Lower lobe of right lung (tissue), 2 donors: ENCODE measurements around the gene COL23A1. TPM values are rescaled to one million over a fixed set of nuclear protein-coding genes. Genes with fewer than 3 reads are reported as not detected.

ENCODE experiments used
- ATAC-seq, 2 donors: fragments of 200-7000 bp; cut with Tn5 transposase; one replicate each; pipeline ENCODE4 v1.9.1; 2020 to 2022; ENCODE audit warnings: mild to moderate bottlenecking in 2 of 2, moderate library complexity in 2 of 2
- DNase-seq: peaks from one replicate; pipeline ENCODE4 v3.0.0-alpha.2; 2020
- H3K27ac ChIP-seq: fragments of 200-600 bp; one replicate; pipeline ENCODE4 v1.8.0; 2022
- H3K27me3 ChIP-seq: fragments of 200-600 bp; one replicate; pipeline ENCODE4 v1.8.0; 2022; ENCODE audit warnings: low read depth
- H3K36me3 ChIP-seq: fragments of 200-600 bp; one replicate; pipeline ENCODE4 v1.8.0; 2022; ENCODE audit warnings: mild to moderate bottlenecking
- H3K4me1 ChIP-seq: fragments of 200-600 bp; one replicate; pipeline ENCODE4 v1.8.0; 2022
- H3K4me3 ChIP-seq: fragments of 200-600 bp; one replicate; pipeline ENCODE4 v1.8.0; 2022; ENCODE audit warnings: mild to moderate bottlenecking
- H3K9me3 ChIP-seq: fragments of 200-600 bp; one replicate; pipeline ENCODE4 v1.8.0; 2022
- CTCF ChIP-seq: fragments of 200-600 bp; IDR thresholded peaks from one replicate; pipeline ENCODE4 v1.8.0; 2022; ENCODE audit warnings: antibody characterized with exemption, mild to moderate bottlenecking
- intact Hi-C: fragments of 100-400 bp; cut with DNase I; formaldehyde crosslinking; loops from one replicate; pipeline ENCODE4 v1.11.0; 2022
- total RNA-seq: library from RNA; stranded (reverse); fragmentation: NEBNext Ultra II Directional; extraction: Animal tissue kit (Norgen Biotek cat#: 25700); gene quantifications from one replicate; pipeline ENCODE4 v1.2.1, GENCODE V29; 2021
- donor health status: DM: no; HTN: yes; CAD: no; lungs with severe emphysema.

Gene COL23A1
- total RNA-seq, 1 donor from 2014 or later: 1.2 TPM

DNA sequence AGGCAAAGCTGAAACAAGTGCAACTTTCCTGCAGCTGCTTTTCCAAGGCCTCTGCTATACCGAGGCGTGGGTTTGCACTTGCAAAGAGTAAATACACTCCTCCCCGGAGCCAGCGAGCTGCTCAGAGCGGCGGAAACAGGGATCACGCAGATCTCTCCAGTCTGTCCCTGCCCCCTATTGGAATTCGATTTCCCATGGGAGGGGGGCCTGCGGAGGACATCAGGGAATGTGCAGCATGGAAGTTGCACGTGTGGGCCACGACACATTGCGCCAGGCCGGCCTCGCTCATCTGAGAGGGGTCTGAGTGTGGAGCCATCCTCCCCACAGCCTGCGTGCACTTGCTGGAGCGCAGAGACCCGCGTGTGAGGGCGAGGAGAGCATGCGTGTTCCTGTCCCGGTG, 253.3 kb downstream of the COL23A1 start:
- H3K4me3 ChIP-seq: no peak overlapping the region
- H3K27me3 ChIP-seq: no peaks in the 10 kb centered on the region
- no peaks in the 10 kb centered on the region for H3K9me3 ChIP-seq
- ATAC-seq (no peak), DNase-seq (no peak)
- no peak for TF ChIP-seq CTCF
- peaks cover 6% of the 10 kb centered on the region for H3K4me1 ChIP-seq
- intact Hi-C loops: no loop called here
- no peaks in the 10 kb centered on the region for H3K36me3 ChIP-seq
- H3K27ac ChIP-seq: no peak overlapping the region

DNA sequence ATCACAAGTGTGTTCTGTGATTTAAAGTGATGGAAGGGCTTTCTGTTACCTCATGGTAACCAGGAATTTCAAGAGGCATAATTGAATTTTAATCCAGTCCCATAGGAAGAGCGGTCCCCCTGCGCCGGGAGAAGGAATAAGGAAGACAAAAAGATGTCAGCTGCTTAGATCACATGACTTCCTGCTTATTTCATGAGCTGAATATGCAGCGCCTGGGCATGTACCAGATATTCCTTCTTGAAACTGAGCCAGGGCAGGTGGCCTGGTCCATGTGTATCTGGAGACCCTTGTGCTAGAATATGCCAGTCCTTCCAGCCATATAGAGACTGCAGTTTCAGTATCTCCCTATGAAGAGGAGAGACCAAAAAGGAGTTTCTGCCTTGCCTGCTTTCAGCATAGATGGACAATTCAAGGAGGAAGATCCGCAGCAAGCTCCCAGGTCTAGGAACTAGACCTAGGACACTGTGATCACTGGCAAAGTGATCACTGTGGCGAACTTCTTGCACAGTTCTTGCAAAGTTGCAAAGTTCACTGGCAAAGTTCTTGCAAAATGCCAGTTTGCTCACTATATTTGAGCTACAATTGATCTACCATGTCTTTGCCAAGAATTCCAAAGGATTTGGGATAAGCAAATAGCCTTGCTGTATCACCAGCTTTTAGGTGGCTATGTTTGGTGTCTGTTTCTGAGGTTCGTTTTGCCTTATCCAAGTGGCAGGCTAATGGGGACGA, 254.7 kb downstream of the COL23A1 start:
- Histone ChIP-seq H3K36me3 (no peaks in the 10 kb centered on the region), H3K9me3 (no peaks in the 10 kb centered on the region), H3K27me3 (no peaks in the 10 kb centered on the region), H3K4me3 (no peak overlapping the region), H3K4me1 (peaks cover 20% of the 10 kb centered on the region), H3K27ac (peak overlapping the region; percentile 32)
- ATAC-seq: no peak
- TF ChIP-seq CTCF: no peak
- intact Hi-C loops: no loop called here
- DNase-seq: no peak

GRCh38 chr5:178334861-178335260, 255.3 kb downstream of the COL23A1 start:
- Histone ChIP-seq H3K4me1 (peaks cover 26% of the 10 kb centered on the region), H3K4me3 (no peak overlapping the region), H3K9me3 (no peaks in the 10 kb centered on the region), H3K27me3 (no peaks in the 10 kb centered on the region), H3K27ac (peak overlapping the region; percentile 32), H3K36me3 (no peaks in the 10 kb centered on the region)
- DNase-seq (no peak), ATAC-seq (peak in 1 of 2 donors; percentile 49)
- intact Hi-C loops: no loop called here
- TF ChIP-seq CTCF: no peak

DNA sequence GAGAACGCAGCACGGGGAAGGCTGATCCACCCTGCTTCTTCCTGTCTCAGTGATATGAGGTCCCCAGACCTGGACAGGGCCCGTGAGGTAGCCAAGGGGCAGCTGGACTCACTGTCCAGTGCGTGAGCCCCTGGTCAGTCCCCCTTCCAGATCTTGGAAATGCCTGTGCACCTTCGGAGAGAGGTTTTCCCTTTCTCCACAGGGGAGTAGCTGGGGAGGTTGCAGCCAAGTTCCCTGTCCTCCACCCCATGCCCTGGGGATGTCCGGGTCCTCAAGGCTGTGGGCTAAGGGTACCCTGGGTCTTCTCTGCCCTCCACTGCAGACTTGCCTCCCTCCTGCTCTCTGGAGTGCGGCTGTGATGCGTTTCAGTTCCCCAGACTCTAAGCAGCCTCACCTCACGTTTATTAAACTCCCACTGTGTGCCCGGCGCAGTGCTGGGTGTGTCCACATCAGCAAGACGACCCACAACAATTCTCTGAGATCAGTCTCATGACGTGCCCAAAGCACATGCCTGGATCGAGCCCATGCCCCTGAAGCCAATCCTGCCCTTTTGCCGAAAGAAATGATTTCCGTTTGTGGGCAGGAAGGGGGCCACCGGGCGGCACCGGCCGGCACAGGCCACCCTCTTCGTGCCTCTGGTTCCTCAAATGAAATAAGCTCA, 256.2 kb downstream of the COL23A1 start:
- Histone ChIP-seq H3K27ac (peak overlapping the region; percentile 32), H3K9me3 (no peaks in the 10 kb centered on the region), H3K4me1 (peaks cover 31% of the 10 kb centered on the region), H3K4me3 (no peak overlapping the region), H3K36me3 (no peaks in the 10 kb centered on the region), H3K27me3 (no peaks in the 10 kb centered on the region)
- DNase-seq (peak; percentile 73), ATAC-seq (peak in 1 of 2 donors; percentile 32)
- no peak for TF ChIP-seq CTCF
- intact Hi-C loops: no loop called here

DNA sequence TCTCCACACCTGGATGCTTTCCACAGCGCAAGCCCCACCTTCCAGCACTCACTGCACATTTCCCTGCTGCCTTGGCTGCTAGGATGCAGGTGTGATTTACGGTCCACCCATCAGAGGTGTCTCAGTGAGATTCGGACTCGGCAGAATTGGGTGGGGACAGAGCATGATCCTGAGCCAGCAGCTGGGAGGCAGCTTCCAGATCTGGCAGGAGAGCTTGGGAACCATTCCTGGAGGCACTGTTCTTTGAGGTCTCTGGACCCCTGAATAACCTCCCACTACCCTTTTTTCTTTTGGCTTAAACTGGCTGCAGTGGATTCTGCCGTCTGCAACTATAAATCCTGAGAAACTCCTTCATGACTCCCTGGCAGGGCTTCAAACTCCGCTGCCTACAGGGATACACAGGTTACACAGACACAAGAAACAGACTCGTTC, 258.0 kb downstream of the COL23A1 start:
- Histone ChIP-seq H3K4me1 (peaks cover 31% of the 10 kb centered on the region), H3K4me3 (no peak overlapping the region), H3K36me3 (no peaks in the 10 kb centered on the region), H3K9me3 (no peaks in the 10 kb centered on the region), H3K27me3 (no peaks in the 10 kb centered on the region), H3K27ac (peak overlapping the region; percentile 79)
- no peak for ATAC-seq
- intact Hi-C loops: no loop called here
- DNase-seq: no peak
- TF ChIP-seq CTCF: no peak
